Upper lobe of left lung (tissue), 4 donors: Measurements from ENCODE around the gene ITGAE.

Source experiments
- CTCF ChIP-seq, 6 experiments: fragments of 450-650 bp in 4 of 6; fragments of 200-600 bp in 2 of 6; sonication (generic) in 2 of 6; IDR thresholded peaks; one replicate each; pipeline ENCODE4 v1.5.1; 2016 to 2019; ENCODE audit warnings: antibody characterized with exemption in 6 of 6
- EP300 ChIP-seq, 4 donors: sonication (generic); formaldehyde crosslinking; IDR thresholded peaks; one replicate each; pipeline ENCODE4 v1.5.1; 2017; ENCODE audit warnings: antibody characterized with exemption in 4 of 4, control low read depth in 2 of 4
- POLR2A ChIP-seq, 4 donors: fragments of 450-650 bp; IDR thresholded peaks; one replicate each; pipeline ENCODE4 v1.5.1; 2016 to 2017; ENCODE audit warnings: antibody characterized with exemption in 4 of 4, mild to moderate bottlenecking in 2 of 4
- POLR2AphosphoS5 ChIP-seq, 2 donors: sonication (generic); formaldehyde crosslinking; IDR thresholded peaks; one replicate each; pipeline ENCODE4 v1.5.1; 2017; ENCODE audit warnings: antibody characterized with exemption in 2 of 2

GRCh38 chr17:3770466-3770865, 30.5 kb downstream of the ITGAE start:
- TF ChIP-seq CTCF (IDR thresholded peaks at IDR 0.05) (no peak), POLR2AphosphoS5 (IDR thresholded peaks at IDR 0.05) (peak in 1 of 2 donors; percentile 15), POLR2A (IDR thresholded peaks at IDR 0.05) (no peak), EP300 (IDR thresholded peaks at IDR 0.05) (no peak)
